Epithelial cell of proximal tubule (primary cell): ENCODE data around the gene HLA-DPA1. TPM values are rescaled to one million over a fixed set of nuclear protein-coding genes. Genes with fewer than 3 reads are reported as not detected.
A peak's percentile ranks its signal among the peaks of the same experiment; 100 is the strongest.

Experiments
- DNase-seq: peaks from one replicate; pipeline ENCODE4 v3.0.0-alpha.2; 2011; ENCODE audit warnings: low read depth
- H3K4me3 ChIP-seq: 2 replicates; pipeline ENCODE4 v1.5.1; 2011; ENCODE audit warnings: low read depth, mild to moderate bottlenecking, low read length
- total RNA-seq: library from RNA; depleted of rRNA; stranded (reverse); fragments of >200 nt; gene quantifications from 2 replicates; pipeline ENCODE4 v1.2.3, GENCODE V29; 2015
- TF ChIP-seq, protein P1 (sequence below): conservative IDR thresholded peaks from 2 replicates; pipeline ENCODE4 v1.5.1; 2012; ENCODE audit warnings: low read depth, mild to moderate bottlenecking, low read length

Gene HLA-DPA1
- total RNA-seq, 1 donor from 2014 or later = 6.8 TPM

DNA sequence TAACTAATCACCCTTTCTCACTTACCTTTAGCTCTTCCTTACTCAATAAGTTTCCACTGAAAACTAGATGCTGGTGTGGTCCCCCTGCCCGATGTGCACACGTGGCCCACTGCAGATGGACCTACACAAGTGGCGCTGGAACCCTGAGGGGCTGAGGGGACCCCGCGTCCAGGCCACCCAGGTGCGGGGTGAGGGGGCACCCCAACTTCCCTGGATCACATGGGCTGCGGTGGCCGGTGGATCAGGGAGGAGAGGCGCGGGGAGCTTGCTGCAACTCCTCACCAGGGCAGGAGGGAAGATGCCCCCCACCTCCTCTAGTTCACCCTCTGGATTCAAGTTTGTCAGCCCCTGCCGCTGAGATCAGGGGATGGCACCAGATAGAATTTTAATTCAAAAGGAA, 51.5 kb downstream of the HLA-DPA1 start:
- TF ChIP-seq, protein P1, sequence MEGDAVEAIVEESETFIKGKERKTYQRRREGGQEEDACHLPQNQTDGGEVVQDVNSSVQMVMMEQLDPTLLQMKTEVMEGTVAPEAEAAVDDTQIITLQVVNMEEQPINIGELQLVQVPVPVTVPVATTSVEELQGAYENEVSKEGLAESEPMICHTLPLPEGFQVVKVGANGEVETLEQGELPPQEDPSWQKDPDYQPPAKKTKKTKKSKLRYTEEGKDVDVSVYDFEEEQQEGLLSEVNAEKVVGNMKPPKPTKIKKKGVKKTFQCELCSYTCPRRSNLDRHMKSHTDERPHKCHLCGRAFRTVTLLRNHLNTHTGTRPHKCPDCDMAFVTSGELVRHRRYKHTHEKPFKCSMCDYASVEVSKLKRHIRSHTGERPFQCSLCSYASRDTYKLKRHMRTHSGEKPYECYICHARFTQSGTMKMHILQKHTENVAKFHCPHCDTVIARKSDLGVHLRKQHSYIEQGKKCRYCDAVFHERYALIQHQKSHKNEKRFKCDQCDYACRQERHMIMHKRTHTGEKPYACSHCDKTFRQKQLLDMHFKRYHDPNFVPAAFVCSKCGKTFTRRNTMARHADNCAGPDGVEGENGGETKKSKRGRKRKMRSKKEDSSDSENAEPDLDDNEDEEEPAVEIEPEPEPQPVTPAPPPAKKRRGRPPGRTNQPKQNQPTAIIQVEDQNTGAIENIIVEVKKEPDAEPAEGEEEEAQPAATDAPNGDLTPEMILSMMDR = no peak
- H3K4me3 ChIP-seq = no peak overlapping the region

GRCh38 chr6:33019372-33019771, 54.1 kb downstream of the HLA-DPA1 start:
- TF ChIP-seq, protein P1 = no peak
- DNase-seq = no peak
- H3K4me3 ChIP-seq = no peak overlapping the region

More for the DNA sequence above, 51.5 kb downstream of the HLA-DPA1 start:
- DNase-seq = no peak

GRCh38 chr6:33018904-33019303, 54.5 kb downstream of the HLA-DPA1 start:
- peak overlapping the region; percentile 34 for H3K4me3 ChIP-seq
- peak; percentile 7 for DNase-seq
- TF ChIP-seq, protein P1 = no peak

DNA sequence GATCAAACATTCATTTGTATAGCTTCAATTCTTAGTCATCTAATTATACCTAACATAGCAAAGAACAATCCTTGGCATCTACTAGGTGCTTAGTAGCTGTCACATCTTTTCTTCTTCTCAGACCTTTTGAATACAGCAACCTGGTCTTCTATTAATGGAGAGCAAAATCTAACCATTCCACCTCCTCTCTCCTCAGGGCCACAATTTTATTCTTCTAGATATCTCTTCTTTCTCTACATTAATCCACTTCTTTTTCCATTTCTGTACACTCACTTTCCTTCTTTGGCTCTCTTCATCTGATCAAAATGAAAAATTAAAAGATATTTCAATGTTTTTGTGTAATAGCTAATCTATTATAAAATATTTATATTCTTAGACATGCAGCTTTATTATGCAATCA, 55.0 kb downstream of the HLA-DPA1 start:
- no peak overlapping the region for H3K4me3 ChIP-seq
- no peak for DNase-seq
- TF ChIP-seq, protein P1 = no peak

DNA sequence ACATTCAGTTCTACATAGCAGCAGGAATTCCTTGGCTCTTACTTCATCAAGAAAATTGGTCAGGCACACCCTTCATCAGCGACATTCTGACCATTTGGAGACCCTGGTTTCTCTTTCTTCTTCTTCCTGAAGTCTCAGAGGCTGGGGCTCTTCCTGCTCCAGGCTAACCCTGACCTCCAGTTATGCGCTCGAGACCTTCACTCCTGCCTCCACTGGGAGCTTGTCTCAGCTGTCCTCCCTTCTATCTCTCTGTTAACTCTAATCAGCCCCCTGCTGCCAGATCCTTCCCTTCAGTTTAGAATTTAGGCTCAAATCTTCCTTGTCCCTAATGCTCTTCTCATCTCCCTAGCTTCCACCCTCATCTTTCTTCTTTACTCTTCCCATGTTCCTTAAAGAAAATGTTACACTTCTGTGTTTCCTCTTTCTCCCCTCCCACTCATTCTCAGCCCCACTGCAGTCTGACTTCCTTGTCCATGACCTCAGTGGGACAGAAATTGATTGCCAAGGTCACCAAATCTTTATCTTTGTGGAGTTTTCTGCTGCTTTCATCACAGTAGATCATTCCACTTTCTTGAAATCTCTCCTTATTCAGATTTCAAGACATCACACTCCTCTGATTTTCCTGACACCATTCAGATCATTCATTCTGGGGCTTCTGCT, 55.6 kb downstream of the HLA-DPA1 start:
- DNase-seq = no peak
- no peak overlapping the region for H3K4me3 ChIP-seq
- TF ChIP-seq, protein P1 = no peak

DNA sequence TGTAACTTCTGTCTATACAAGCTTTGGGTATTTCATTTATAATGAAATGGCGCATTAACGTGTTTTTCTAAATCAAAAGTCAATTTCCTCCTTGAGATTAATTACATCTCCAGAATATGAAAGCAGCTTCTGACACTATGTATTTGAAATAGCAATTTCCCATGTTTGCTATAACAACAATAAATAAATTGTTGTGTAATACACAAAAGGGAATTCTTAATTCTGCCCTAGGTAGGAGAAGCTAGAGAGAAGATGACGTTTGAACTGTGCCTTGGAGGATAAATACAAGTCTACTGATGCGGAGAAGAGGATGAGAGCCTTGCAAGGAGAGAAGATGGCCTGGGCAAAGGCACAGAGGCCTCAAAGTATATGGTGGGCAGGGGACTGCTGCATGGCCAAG, 56.4 kb downstream of the HLA-DPA1 start:
- H3K4me3 ChIP-seq = no peak overlapping the region
- DNase-seq = no peak
- TF ChIP-seq, protein P1 = no peak

DNA sequence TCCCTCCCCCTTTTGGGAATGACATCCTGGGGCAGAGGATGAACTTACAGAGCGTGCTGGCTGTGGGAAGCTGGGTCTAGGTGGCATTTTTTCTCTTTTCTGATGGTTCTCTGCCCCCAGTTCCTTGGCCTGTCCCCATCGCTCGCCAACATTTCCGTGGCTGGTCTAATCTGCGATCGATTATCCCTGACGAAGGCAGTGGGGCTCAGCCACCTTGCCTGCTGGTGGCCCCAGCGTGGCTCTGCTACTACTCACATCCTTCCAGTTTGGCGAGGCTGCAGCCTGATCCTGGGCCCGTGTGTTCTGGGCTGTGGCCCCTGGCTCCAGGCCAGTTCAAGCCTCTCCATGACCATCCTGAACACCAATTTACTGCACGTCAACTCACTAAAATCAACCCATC, 57.7 kb downstream of the HLA-DPA1 start:
- no peak for DNase-seq
- H3K4me3 ChIP-seq = no peak overlapping the region
- TF ChIP-seq, protein P1 = no peak
